ENCODE data around the gene API5. TPM values are rescaled to one million over a fixed set of nuclear protein-coding genes. Genes with fewer than 3 reads are reported as not detected.

The API5 gene
- 100 to 1,000 TPM in 1 of 2 donors, 10 to 100 TPM in 1; 93.1 to 130 TPM for total RNA-seq

- ATAC-seq = peak; percentile 95 to 98
- H3K27ac Mint-ChIP-seq = peak within 1 kb of the TSS; percentile 98 to 100
- no peaks in the 10 kb centered on the region for H3K9me3 Mint-ChIP-seq
- peaks cover 10 to 11% of the 10 kb centered on the region in 2 donors for H3K36me3 Mint-ChIP-seq
- peak; percentile 90 to 93 for DNase-seq (ENCODE audit: low spot score in 2 of 2)
Observed at GRCh38 chr11:43311791-43312607, at the start of gene API5. Gene API5, plus strand, starts transcription at chr11:43311996. Its CDS starts 132 bp downstream, at chr11:43312128.

- no peak overlapping the region for H3K27ac Mint-ChIP-seq
- DNase-seq (ENCODE audit: low spot score in 2 of 2) = no peak
- no peak for ATAC-seq
- no peaks in the 10 kb centered on the region for H3K36me3 Mint-ChIP-seq
- H3K9me3 Mint-ChIP-seq = no peaks in the 10 kb centered on the region
Observed at GRCh38 chr11:43267856-43268580, 43.8 kb upstream of the API5 start.

- DNase-seq (ENCODE audit: low spot score in 2 of 2) = no peak
- ATAC-seq = no peak
- no peak overlapping the region for H3K27ac Mint-ChIP-seq
- peaks cover under 1 to 1% of the 10 kb centered on the region in 2 donors for H3K9me3 Mint-ChIP-seq
- H3K36me3 Mint-ChIP-seq = peaks cover 0 to 2% of the 10 kb centered on the region in 2 donors
Observed at GRCh38 chr11:43268786-43269185, 43.0 kb upstream of the API5 start.

DNA sequence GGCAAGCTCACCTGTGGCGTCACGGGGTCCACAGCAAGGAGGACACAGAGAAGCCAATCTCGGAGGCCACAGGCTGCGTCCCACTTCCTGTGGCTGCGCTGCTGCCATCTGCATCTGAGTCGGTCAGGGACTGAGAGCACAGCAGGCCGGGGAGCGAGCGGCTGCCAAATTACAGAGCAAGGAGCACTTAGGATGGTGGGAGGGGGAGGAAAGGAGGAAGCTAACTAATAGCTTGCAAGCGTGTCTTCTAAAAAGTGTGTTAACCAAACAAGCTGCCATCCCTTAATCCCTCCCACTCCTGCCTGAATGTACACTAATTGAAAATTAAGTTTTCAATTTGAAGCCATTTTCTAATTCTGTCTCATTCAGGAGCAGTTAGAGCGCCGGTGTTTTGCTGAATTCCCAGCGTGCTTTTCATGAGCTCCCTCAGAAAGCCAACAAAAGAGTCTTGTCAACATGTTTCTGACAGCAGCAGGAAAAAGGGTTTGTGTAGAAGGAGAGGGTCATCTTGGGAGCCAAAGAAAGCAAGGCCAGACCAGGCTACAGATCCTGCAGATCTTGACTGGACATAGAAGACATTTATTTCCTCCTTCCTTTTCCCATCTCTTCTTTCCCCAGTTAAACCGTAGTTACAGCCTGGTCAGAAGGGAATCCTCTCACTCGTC lies 42.4 kb upstream of the API5 start:
- DNase-seq (ENCODE audit: low spot score in 2 of 2) (no peak), ATAC-seq (no peak)
- Mint-ChIP-seq H3K36me3 (peaks cover 0 to 6% of the 10 kb centered on the region in 2 donors), H3K9me3 (peaks cover 6% of the 10 kb centered on the region in 2 donors), H3K27ac (no peak overlapping the region)

DNA sequence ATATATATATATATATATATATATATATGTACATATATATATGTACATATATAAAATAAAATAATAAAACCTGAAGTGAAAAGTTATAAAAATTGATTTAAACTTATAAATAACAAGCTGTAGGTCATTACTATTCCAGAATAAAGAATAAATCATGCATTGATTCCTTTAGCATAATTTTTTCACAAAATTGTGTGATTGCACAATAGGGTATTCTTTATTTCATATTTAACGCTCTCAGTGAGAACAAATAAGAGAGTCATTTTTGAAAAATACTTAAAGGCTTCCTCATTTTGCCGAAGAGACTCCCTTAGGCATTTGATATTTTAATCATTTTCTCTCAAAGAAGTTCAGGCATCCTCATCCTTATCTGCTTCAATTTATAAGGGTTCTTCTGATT lies 41.3 kb upstream of the API5 start:
- ATAC-seq (no peak), DNase-seq (ENCODE audit: low spot score in 2 of 2) (no peak)
- Mint-ChIP-seq H3K36me3 (peaks cover 0 to 6% of the 10 kb centered on the region in 2 donors), H3K9me3 (peaks cover 6% of the 10 kb centered on the region in 2 donors), H3K27ac (no peak overlapping the region)

DNA sequence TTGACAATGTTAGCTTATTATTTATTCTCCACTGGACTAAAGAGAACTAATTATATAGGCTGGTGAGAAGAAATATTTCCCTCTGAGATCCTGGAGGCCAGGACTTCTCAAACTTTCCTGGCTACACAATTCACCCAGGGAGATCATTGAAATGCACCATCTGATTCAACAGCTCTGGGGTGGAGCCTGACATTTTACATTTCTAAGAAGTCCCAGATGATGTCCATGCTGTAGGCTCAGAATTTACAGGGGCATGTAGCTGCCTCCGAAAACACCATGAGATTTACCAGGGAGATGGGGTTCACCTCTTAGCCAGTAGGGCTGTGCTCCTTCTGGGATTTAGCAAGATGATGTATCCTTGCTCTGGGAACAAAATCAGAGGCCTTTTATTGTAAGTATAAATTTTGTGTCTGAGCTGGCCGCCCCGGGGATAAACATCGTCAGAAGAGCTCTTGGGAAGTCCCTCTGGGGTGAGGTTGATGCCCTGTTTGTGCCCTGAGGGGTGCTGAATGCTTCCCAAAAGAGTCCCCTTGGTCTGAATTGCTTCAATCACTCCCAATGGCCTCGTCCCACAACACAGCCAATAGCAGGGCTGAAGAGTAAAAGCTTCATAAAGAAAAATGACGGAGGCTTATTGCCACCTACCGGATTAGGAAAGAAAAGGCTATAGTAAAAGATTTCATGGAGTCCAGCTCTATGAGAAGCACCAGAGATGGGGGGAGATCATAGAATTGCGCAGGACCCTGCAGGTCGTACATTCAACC lies 33.4 kb upstream of the API5 start:
- DNase-seq (ENCODE audit: low spot score in 2 of 2) (no peak), ATAC-seq (peak in 1 of 2 donors; percentile 34)
- Mint-ChIP-seq H3K9me3 (peaks cover 6% of the 10 kb centered on the region in 2 donors), H3K36me3 (peaks cover 0 to 6% of the 10 kb centered on the region in 2 donors), H3K27ac (no peak overlapping the region)

- Mint-ChIP-seq H3K36me3 (no peaks in the 10 kb centered on the region), H3K9me3 (no peaks in the 10 kb centered on the region), H3K27ac (no peak overlapping the region)
- DNase-seq (ENCODE audit: low spot score in 2 of 2) (peak in 1 of 2 donors; percentile 42), ATAC-seq (peak in 1 of 2 donors; percentile 50)
Observed at GRCh38 chr11:43282607-43283440, 29.0 kb upstream of the API5 start.

DNA sequence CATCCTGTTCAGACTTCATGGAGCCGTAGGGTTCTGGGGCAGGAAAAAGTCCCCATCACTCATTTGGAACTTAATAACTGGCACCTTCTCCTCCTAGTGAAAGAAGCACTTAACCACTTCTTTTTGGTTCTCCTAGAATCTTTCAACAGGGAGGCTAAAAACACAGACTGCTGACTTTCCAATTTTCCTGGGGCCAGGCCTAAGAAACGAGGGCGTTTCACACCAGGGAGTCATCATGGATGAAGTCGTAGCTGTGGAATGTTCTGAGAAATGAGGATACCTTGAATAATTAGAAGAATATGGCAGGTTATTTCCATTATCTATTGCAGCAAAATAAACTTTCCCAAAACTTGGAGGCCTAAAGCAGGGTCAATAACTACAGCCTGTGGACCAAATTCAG lies 26.0 kb upstream of the API5 start:
- ATAC-seq = no peak
- Mint-ChIP-seq H3K36me3 (no peaks in the 10 kb centered on the region), H3K27ac (no peak overlapping the region), H3K9me3 (no peaks in the 10 kb centered on the region)
- DNase-seq (ENCODE audit: low spot score in 2 of 2) = no peak

DNA sequence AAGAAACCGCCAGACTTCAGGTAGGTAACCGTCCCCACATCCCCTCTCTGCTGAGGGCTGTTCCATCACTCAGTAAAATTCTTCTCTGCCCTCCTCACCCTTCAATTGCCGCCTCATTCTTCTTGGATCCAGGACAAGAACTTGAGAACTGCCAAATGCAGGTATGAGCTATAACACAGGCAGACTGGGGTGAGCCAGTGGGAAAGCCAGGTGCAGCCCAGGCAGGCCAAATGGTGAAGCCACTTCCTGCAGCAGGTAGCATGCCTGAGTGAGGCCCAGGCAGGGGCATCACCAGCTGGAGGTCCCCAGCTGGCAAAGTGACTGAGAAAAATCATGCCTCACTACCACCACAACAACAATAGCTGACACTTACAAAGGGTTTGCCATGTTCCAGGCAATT lies 22.4 kb upstream of the API5 start:
- no peak for DNase-seq (ENCODE audit: low spot score in 2 of 2)
- ATAC-seq = no peak
- no peaks in the 10 kb centered on the region for H3K36me3 Mint-ChIP-seq
- H3K9me3 Mint-ChIP-seq = peaks cover 0 to 8% of the 10 kb centered on the region in 2 donors
- no peak overlapping the region for H3K27ac Mint-ChIP-seq

- ATAC-seq (no peak), DNase-seq (ENCODE audit: low spot score in 2 of 2) (no peak)
- Mint-ChIP-seq H3K9me3 (peaks cover 12 to 23% of the 10 kb centered on the region in 2 donors), H3K27ac (no peak overlapping the region), H3K36me3 (peaks cover 6 to 13% of the 10 kb centered on the region in 2 donors)
Observed at GRCh38 chr11:43298397-43298796, 13.4 kb upstream of the API5 start.

- no peak for DNase-seq (ENCODE audit: low spot score in 2 of 2)
- ATAC-seq = no peak
- peaks cover 10 to 14% of the 10 kb centered on the region in 2 donors for H3K36me3 Mint-ChIP-seq
- H3K27ac Mint-ChIP-seq = no peak overlapping the region
- H3K9me3 Mint-ChIP-seq = no peaks in the 10 kb centered on the region
Observed at GRCh38 chr11:43315966-43316365, 4.2 kb downstream of the API5 start.

DNA sequence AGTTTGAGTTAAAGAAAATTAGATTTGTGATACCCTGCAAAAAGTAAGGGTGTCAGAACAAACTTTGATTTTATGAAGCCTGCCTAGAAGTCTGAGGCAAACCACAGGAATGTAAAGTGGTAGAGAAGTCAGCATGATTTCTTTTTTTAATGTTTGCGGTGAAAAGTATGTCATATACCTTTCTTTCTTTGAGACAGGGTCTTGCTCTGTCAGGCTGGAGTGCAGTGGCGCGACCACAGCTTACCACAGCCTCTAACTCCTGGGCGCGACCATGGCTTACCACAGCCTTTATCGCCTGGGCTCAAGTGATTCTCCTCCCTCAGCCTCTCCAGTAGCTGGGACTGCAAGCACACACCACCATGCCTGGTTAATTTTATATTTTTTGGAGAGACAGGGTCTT lies 4.7 kb downstream of the API5 start:
- Mint-ChIP-seq H3K36me3 (peaks cover 10 to 16% of the 10 kb centered on the region in 2 donors), H3K27ac (no peak overlapping the region), H3K9me3 (no peaks in the 10 kb centered on the region)
- peak in 1 of 2 donors; percentile 11 for DNase-seq (ENCODE audit: low spot score in 2 of 2)
- peak; percentile 12 to 14 for ATAC-seq

GRCh38 chr11:43327987-43328386 lies 16.2 kb downstream of the API5 start:
- ATAC-seq (no peak), DNase-seq (ENCODE audit: low spot score in 2 of 2) (no peak)
- no peaks in the 10 kb centered on the region for H3K9me3 Mint-ChIP-seq
- peaks cover 5 to 19% of the 10 kb centered on the region in 2 donors for H3K36me3 Mint-ChIP-seq
- H3K27ac Mint-ChIP-seq = no peak overlapping the region

- Mint-ChIP-seq H3K9me3 (no peaks in the 10 kb centered on the region), H3K36me3 (peaks cover 1 to 16% of the 10 kb centered on the region in 2 donors)
Observed at GRCh38 chr11:43328482-43328881, 16.7 kb downstream of the API5 start.

GRCh38 chr11:43341159-43341558 lies 29.4 kb downstream of the API5 start:
- ATAC-seq = no peak
- no peak overlapping the region for H3K27ac Mint-ChIP-seq
- H3K36me3 Mint-ChIP-seq = peaks cover 0 to 13% of the 10 kb centered on the region in 2 donors
- DNase-seq (ENCODE audit: low spot score in 2 of 2) = no peak
- no peaks in the 10 kb centered on the region for H3K9me3 Mint-ChIP-seq

More at GRCh38 chr11:43328482-43328881, 16.7 kb downstream of the API5 start:
- DNase-seq (ENCODE audit: low spot score in 2 of 2) (no peak), ATAC-seq (no peak)
- no peak overlapping the region for H3K27ac Mint-ChIP-seq

Data from activated naive CD4-positive, alpha-beta T cell treated with anti-CD3 and anti-CD28 coated beads, Interleukin-2, amount 50 U/mL, for 72 hours (primary cell).